T-helper 1 cell treated with Interleukin-12 subunit alpha and Interleukin-12 subunit beta and Interleukin-4 antibody, amounts not matched to agents 30 μg/mL and 1 μg/mL, for 36 hours (primary cell): Measurements from ENCODE around the gene KRT6A.
"Not testable (repeated sequence)": the region's sequence is repeated elsewhere in the genome, so short reads cannot be mapped to it uniquely, and the experiment has no call there.

Experiments
- H3K27ac Mint-ChIP-seq: one replicate; pipeline ENCODE4 v1.8.0; 2021; ENCODE audit warnings: mild to moderate bottlenecking, mixed read lengths
- H3K27me3 Mint-ChIP-seq: one replicate; pipeline ENCODE4 v1.8.0; 2021; ENCODE audit warnings: low read depth, mixed read lengths
- H3K36me3 Mint-ChIP-seq: one replicate; pipeline ENCODE4 v1.8.0; 2021; ENCODE audit warnings: low read depth, mixed read lengths
- H3K4me1 Mint-ChIP-seq: one replicate; pipeline ENCODE4 v1.8.0; 2021; ENCODE audit warnings: low read depth, mixed read lengths
- H3K4me3 Mint-ChIP-seq: one replicate; pipeline ENCODE4 v1.8.0; 2021; ENCODE audit warnings: mild to moderate bottlenecking, moderate library complexity, mixed read lengths
- H3K9me3 Mint-ChIP-seq: one replicate; pipeline ENCODE4 v1.8.0; 2021; ENCODE audit warnings: mixed read lengths

Gene KRT6A

GRCh38 chr12:52499806-52500560 is 6.9 kb upstream of the KRT6A start:
- Mint-ChIP-seq H3K27me3 (peaks cover 18% of the 10 kb centered on the region), H3K27ac (no peak overlapping the region), H3K9me3 (no peaks in the 10 kb centered on the region), H3K4me3 (no peak overlapping the region), H3K36me3 (no peaks in the 10 kb centered on the region), H3K4me1 (no peaks in the 10 kb centered on the region)

GRCh38 chr12:52498946-52499345 is 5.9 kb upstream of the KRT6A start:
- Mint-ChIP-seq H3K27ac (no peak overlapping the region), H3K27me3 (peaks cover 23% of the 10 kb centered on the region), H3K4me3 (no peak overlapping the region), H3K36me3 (no peaks in the 10 kb centered on the region), H3K9me3 (no peaks in the 10 kb centered on the region), H3K4me1 (no peaks in the 10 kb centered on the region)

- H3K27me3 Mint-ChIP-seq: peaks cover 24% of the 10 kb centered on the region
- H3K4me1 Mint-ChIP-seq: no peaks in the 10 kb centered on the region
- H3K4me3 Mint-ChIP-seq: no peak overlapping the region
Measured at GRCh38 chr12:52497975-52498374, 4.9 kb upstream of the KRT6A start.

GRCh38 chr12:52496590-52497071 is 3.6 kb upstream of the KRT6A start:
- Mint-ChIP-seq H3K9me3 (no peaks in the 10 kb centered on the region), H3K4me3 (no peak overlapping the region), H3K27ac (no peak overlapping the region), H3K4me1 (no peaks in the 10 kb centered on the region), H3K36me3 (no peaks in the 10 kb centered on the region), H3K27me3 (peaks cover 21% of the 10 kb centered on the region)

More at GRCh38 chr12:52497975-52498374, 4.9 kb upstream of the KRT6A start:
- no peaks in the 10 kb centered on the region for H3K36me3 Mint-ChIP-seq
- no peak overlapping the region for H3K27ac Mint-ChIP-seq
- H3K9me3 Mint-ChIP-seq: no peaks in the 10 kb centered on the region

GRCh38 chr12:52496054-52496453 is 3.0 kb upstream of the KRT6A start:
- Mint-ChIP-seq H3K27me3 (peaks cover 21% of the 10 kb centered on the region), H3K27ac (no peak overlapping the region), H3K4me1 (no peaks in the 10 kb centered on the region), H3K4me3 (no peak overlapping the region), H3K36me3 (no peaks in the 10 kb centered on the region), H3K9me3 (no peaks in the 10 kb centered on the region)

GRCh38 chr12:52495389-52495788 is 2.3 kb upstream of the KRT6A start:
- no peaks in the 10 kb centered on the region for H3K4me1 Mint-ChIP-seq
- H3K9me3 Mint-ChIP-seq: no peaks in the 10 kb centered on the region
- peaks cover 21% of the 10 kb centered on the region for H3K27me3 Mint-ChIP-seq
- H3K4me3 Mint-ChIP-seq: no peak overlapping the region
- no peaks in the 10 kb centered on the region for H3K36me3 Mint-ChIP-seq
- no peak overlapping the region for H3K27ac Mint-ChIP-seq

- Mint-ChIP-seq H3K9me3 (no peaks in the 10 kb centered on the region), H3K27me3 (peaks cover 21% of the 10 kb centered on the region), H3K4me3 (no peak overlapping the region), H3K36me3 (no peaks in the 10 kb centered on the region), H3K4me1 (no peaks in the 10 kb centered on the region), H3K27ac (no peak overlapping the region)
Measured at GRCh38 chr12:52494518-52494917, 1.5 kb upstream of the KRT6A start.

- H3K27me3 Mint-ChIP-seq: peaks cover 21% of the 10 kb centered on the region
Measured at GRCh38 chr12:52494100-52494499, 1.0 kb upstream of the KRT6A start.

GRCh38 chr12:52492405-52492804 is 652 bp downstream of the KRT6A start:
- H3K36me3 Mint-ChIP-seq, H3K27ac Mint-ChIP-seq, H3K4me1 Mint-ChIP-seq, H3K9me3 Mint-ChIP-seq, H3K4me3 Mint-ChIP-seq: not testable (repeated sequence)
- peaks cover 16% of the 10 kb centered on the region for H3K27me3 Mint-ChIP-seq

More at GRCh38 chr12:52494100-52494499, 1.0 kb upstream of the KRT6A start:
- Mint-ChIP-seq H3K4me1 (no peaks in the 10 kb centered on the region), H3K36me3 (no peaks in the 10 kb centered on the region), H3K27ac (no peak overlapping the region), H3K9me3 (no peaks in the 10 kb centered on the region), H3K4me3 (no peak overlapping the region)

- H3K27me3 Mint-ChIP-seq: peaks cover 16% of the 10 kb centered on the region
- H3K9me3 Mint-ChIP-seq, H3K27ac Mint-ChIP-seq, H3K36me3 Mint-ChIP-seq, H3K4me1 Mint-ChIP-seq, H3K4me3 Mint-ChIP-seq: not testable (repeated sequence)
Measured at GRCh38 chr12:52491495-52491894, 1.6 kb downstream of the KRT6A start.

GRCh38 chr12:52488736-52489135 is 4.3 kb downstream of the KRT6A start:
- no peaks in the 10 kb centered on the region for H3K36me3 Mint-ChIP-seq
- no peaks in the 10 kb centered on the region for H3K4me1 Mint-ChIP-seq
- H3K27me3 Mint-ChIP-seq: peaks cover 18% of the 10 kb centered on the region
- H3K4me3 Mint-ChIP-seq: no peak overlapping the region
- H3K27ac Mint-ChIP-seq: no peak overlapping the region
- H3K9me3 Mint-ChIP-seq: no peaks in the 10 kb centered on the region

GRCh38 chr12:52487744-52488443 is 5.2 kb downstream of the KRT6A start:
- H3K36me3 Mint-ChIP-seq, H3K9me3 Mint-ChIP-seq, H3K4me3 Mint-ChIP-seq, H3K4me1 Mint-ChIP-seq, H3K27ac Mint-ChIP-seq: not testable (repeated sequence)
- peaks cover 26% of the 10 kb centered on the region for H3K27me3 Mint-ChIP-seq

- H3K4me1 Mint-ChIP-seq: no peaks in the 10 kb centered on the region
- H3K36me3 Mint-ChIP-seq: no peaks in the 10 kb centered on the region
- peaks cover 29% of the 10 kb centered on the region for H3K27me3 Mint-ChIP-seq
- no peaks in the 10 kb centered on the region for H3K9me3 Mint-ChIP-seq
- H3K27ac Mint-ChIP-seq: no peak overlapping the region
- H3K4me3 Mint-ChIP-seq: no peak overlapping the region
Measured at GRCh38 chr12:52487211-52487610, 5.8 kb downstream of the KRT6A start.

GRCh38 chr12:52486166-52487105 is 6.6 kb downstream of the KRT6A start:
- no peak overlapping the region for H3K4me3 Mint-ChIP-seq
- no peaks in the 10 kb centered on the region for H3K36me3 Mint-ChIP-seq
- H3K4me1 Mint-ChIP-seq: no peaks in the 10 kb centered on the region
- H3K9me3 Mint-ChIP-seq: no peaks in the 10 kb centered on the region
- H3K27ac Mint-ChIP-seq: no peak overlapping the region
- peaks cover 24% of the 10 kb centered on the region for H3K27me3 Mint-ChIP-seq
